Duodenal mucosa (tissue), 2 donors: ENCODE measurements around the gene BAIAP2L1.

Experiments
- H3K27ac ChIP-seq: one replicate; pipeline ENCODE4 v1.7.0; 2013; ENCODE audit warnings: low read depth, low read length
- H3K27me3 ChIP-seq, 2 donors: one replicate each; pipeline ENCODE4 v1.7.0; 2013; ENCODE audit warnings: low read length in 2 of 2, control low read depth in 1 of 2; ENCODE audit not compliant: insufficient read depth in 2 of 2, control insufficient read depth in 1 of 2
- H3K36me3 ChIP-seq, 2 donors: one replicate each; pipeline ENCODE4 v1.7.0; 2013; ENCODE audit warnings: low read length in 2 of 2, control low read depth in 1 of 2; ENCODE audit not compliant: insufficient read depth in 2 of 2, control insufficient read depth in 1 of 2
- H3K4me1 ChIP-seq, 2 donors: one replicate each; pipeline ENCODE4 v1.7.0; 2013; ENCODE audit warnings: low read length in 2 of 2, control low read depth in 1 of 2; ENCODE audit not compliant: insufficient read depth in 2 of 2, control insufficient read depth in 1 of 2
- H3K4me3 ChIP-seq, 2 donors: one replicate each; pipeline ENCODE4 v1.7.0; 2013; ENCODE audit warnings: low read length in 2 of 2, low read depth in 1 of 2
- H3K9ac ChIP-seq, 2 donors: one replicate each; pipeline ENCODE4 v1.7.0; 2013; ENCODE audit warnings: low read length in 2 of 2, low read depth in 1 of 2
- H3K9me3 ChIP-seq, 2 donors: one replicate each; pipeline ENCODE4 v1.7.0; 2013; ENCODE audit warnings: low read length in 2 of 2, control low read depth in 1 of 2; ENCODE audit not compliant: control insufficient read depth in 1 of 2

BAIAP2L1 gene

DNA sequence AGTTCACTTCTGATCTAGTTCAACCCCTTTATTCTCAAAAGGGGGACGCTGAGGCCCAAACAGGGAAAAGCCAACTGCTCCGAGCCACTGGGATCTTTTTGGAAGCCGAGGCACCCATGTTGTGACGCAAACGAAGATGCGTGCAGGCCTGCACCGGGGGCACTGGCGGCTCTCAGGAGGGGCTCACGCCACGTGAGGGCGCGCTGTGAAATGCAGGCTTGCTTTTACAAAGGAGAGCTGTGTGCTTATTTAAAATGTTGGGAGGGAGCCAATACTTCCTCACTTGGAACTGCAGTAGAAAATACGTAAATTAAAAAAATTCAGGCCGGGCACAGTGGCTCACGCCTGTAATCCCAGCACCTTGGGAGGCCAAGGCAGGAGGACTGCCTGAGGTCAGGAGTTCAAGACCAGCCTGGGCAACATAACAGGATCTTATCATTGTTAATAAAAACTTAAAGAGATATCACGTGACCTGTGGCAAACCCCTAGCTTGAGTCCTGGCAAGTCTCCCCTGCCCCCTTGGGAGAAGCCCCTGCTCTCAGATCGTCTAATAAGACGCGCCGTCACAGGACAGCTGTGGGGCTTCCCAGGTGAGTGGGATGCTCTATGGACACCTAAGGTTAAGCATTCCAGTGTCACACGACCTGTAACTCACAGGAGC, 103.1 kb downstream of the BAIAP2L1 start:
- H3K27ac ChIP-seq: no peak overlapping the region
- H3K4me3 ChIP-seq: no peak overlapping the region
- H3K36me3 ChIP-seq: peaks cover 23 to 67% of the 10 kb centered on the region in 2 donors
- H3K9me3 ChIP-seq: no peaks in the 10 kb centered on the region
- H3K4me1 ChIP-seq: peaks cover 15 to 19% of the 10 kb centered on the region in 2 donors
- H3K27me3 ChIP-seq: no peaks in the 10 kb centered on the region
- no peak overlapping the region for H3K9ac ChIP-seq

- H3K36me3 ChIP-seq: peaks cover 22 to 67% of the 10 kb centered on the region in 2 donors
- no peak overlapping the region for H3K4me3 ChIP-seq
- H3K27ac ChIP-seq: no peak overlapping the region
- H3K4me1 ChIP-seq: peaks cover 15 to 19% of the 10 kb centered on the region in 2 donors
- H3K9ac ChIP-seq: no peak overlapping the region
- no peaks in the 10 kb centered on the region for H3K9me3 ChIP-seq
- H3K27me3 ChIP-seq: no peaks in the 10 kb centered on the region
Observed at GRCh38 chr7:98296833-98297232, 104.1 kb downstream of the BAIAP2L1 start.

GRCh38 chr7:98295467-98296192, 105.3 kb downstream of the BAIAP2L1 start:
- Histone ChIP-seq H3K27me3 (no peaks in the 10 kb centered on the region), H3K4me1 (peaks cover 15 to 19% of the 10 kb centered on the region in 2 donors), H3K27ac (no peak overlapping the region), H3K4me3 (no peak overlapping the region), H3K36me3 (peaks cover 26 to 68% of the 10 kb centered on the region in 2 donors), H3K9me3 (no peaks in the 10 kb centered on the region), H3K9ac (peak overlapping the region in 1 of 2 donors; percentile 15)

DNA sequence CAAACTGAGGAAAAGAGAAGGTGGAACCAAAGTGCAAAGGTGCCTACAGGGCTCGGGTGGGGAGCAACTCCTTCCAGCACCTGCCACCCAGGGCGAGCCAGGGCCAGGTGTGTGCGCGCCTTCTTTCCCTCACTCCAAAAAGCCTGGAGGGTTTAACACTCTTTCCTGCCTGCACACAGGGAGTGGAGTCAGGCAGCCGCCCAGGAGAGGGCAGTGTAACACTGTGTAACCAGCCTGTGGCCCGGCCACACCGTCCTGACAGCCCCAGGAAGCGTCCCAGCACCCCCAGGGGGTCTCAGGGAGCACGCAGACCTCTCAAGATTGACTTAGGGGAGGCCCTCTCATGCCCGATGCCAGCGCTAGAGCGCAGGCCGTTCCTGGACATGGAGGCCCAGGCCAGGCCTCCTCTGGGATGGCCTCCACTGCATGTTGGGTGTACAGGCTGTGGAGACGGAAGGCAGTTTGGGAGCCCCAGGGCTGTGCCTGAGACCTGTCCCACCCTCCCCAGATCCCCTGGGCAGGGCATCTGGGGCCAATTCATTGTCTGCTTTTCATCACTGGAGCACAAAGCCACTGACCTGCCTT, 106.0 kb downstream of the BAIAP2L1 start:
- Histone ChIP-seq H3K27ac (peak overlapping the region; percentile 15), H3K27me3 (no peaks in the 10 kb centered on the region), H3K9me3 (no peaks in the 10 kb centered on the region), H3K36me3 (peaks cover 27 to 62% of the 10 kb centered on the region in 2 donors), H3K4me3 (no peak overlapping the region), H3K9ac (peak overlapping the region in 1 of 2 donors; percentile 15), H3K4me1 (peaks cover 15 to 19% of the 10 kb centered on the region in 2 donors)

GRCh38 chr7:98294326-98294725, 106.6 kb downstream of the BAIAP2L1 start:
- Histone ChIP-seq H3K9me3 (no peaks in the 10 kb centered on the region), H3K4me3 (no peak overlapping the region), H3K27me3 (no peaks in the 10 kb centered on the region), H3K27ac (no peak overlapping the region), H3K36me3 (peaks cover 31 to 66% of the 10 kb centered on the region in 2 donors), H3K9ac (peak overlapping the region in 1 of 2 donors; percentile 15), H3K4me1 (peaks cover 17 to 23% of the 10 kb centered on the region in 2 donors)

DNA sequence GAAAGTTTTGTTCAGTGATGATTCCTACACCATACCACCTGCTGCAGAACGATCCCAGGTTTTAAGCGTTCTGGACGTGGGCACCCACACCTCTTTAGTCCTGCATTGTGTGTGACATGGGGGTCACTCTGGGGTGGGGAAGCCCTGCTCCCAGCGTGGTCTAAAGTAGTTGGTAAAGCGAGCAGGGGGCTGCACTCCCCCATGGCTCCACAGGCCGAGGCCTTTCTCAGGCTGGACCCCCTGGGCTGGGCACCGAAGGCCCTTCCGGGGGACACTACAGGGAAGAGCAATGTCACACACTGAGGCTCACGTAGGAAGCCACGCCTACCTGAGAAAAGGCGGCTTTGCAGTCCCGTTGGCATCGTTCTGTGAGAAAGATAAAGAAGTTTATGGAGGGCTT, 107.1 kb downstream of the BAIAP2L1 start:
- H3K36me3 ChIP-seq: peaks cover 31 to 67% of the 10 kb centered on the region in 2 donors
- H3K9ac ChIP-seq: no peak overlapping the region
- H3K4me3 ChIP-seq: no peak overlapping the region
- peaks cover 20 to 26% of the 10 kb centered on the region in 2 donors for H3K4me1 ChIP-seq
- H3K9me3 ChIP-seq: no peaks in the 10 kb centered on the region
- no peak overlapping the region for H3K27ac ChIP-seq
- H3K27me3 ChIP-seq: no peaks in the 10 kb centered on the region

GRCh38 chr7:98293265-98293664, 107.6 kb downstream of the BAIAP2L1 start:
- Histone ChIP-seq H3K4me3 (no peak overlapping the region), H3K4me1 (peaks cover 21 to 28% of the 10 kb centered on the region in 2 donors), H3K27me3 (no peaks in the 10 kb centered on the region), H3K36me3 (peaks cover 31 to 72% of the 10 kb centered on the region in 2 donors), H3K9ac (no peak overlapping the region), H3K9me3 (no peaks in the 10 kb centered on the region), H3K27ac (no peak overlapping the region)

DNA sequence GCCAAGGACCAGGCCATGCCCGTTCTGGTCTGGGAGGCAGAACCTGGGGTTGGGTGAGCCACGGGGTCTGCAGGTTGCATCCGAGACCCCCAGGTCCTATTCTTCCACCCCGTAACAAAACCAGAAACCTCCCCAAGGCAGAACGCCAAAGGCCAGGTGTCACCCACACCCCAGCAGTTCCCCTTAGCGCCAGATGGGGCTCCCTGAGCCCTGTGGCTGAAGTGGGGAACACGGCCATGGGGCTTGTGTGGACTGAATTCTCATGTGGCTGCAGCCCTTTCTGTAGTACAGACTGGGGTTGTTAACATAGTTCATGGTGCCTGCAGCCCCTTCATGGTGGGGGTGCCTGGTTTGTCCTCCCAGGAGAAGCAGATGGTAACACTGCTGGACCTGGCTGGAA, 109.2 kb downstream of the BAIAP2L1 start:
- Histone ChIP-seq H3K9me3 (no peaks in the 10 kb centered on the region), H3K36me3 (peaks cover 31 to 66% of the 10 kb centered on the region in 2 donors), H3K27me3 (no peaks in the 10 kb centered on the region), H3K27ac (no peak overlapping the region), H3K4me3 (no peak overlapping the region), H3K9ac (no peak overlapping the region), H3K4me1 (peaks cover 36 to 43% of the 10 kb centered on the region in 2 donors)

- Histone ChIP-seq H3K4me1 (peaks cover 49 to 56% of the 10 kb centered on the region in 2 donors), H3K9me3 (no peaks in the 10 kb centered on the region), H3K4me3 (no peak overlapping the region), H3K36me3 (peaks cover 28 to 48% of the 10 kb centered on the region in 2 donors), H3K9ac (no peak overlapping the region), H3K27ac (no peak overlapping the region), H3K27me3 (no peaks in the 10 kb centered on the region)
Observed at GRCh38 chr7:98289333-98289875, 111.5 kb downstream of the BAIAP2L1 start.
